PFSK-1 (cell line): ENCODE measurements around the gene LBH.
A peak's percentile ranks its signal among the peaks of the same experiment; 100 is the strongest.

Experiments
- POLR2AphosphoS5 ChIP-seq: IDR thresholded peaks from 2 replicates; pipeline ENCODE4 v1.6.1; 2012; ENCODE audit warnings: low read depth, mild to moderate bottlenecking, control low read depth, low read length, moderate library complexity
- REST ChIP-seq, 2 experiments: IDR thresholded peaks; 2 replicates each; pipeline versions ENCODE4 v1.6.1 to v1.8.0; 2011 to 2012; ENCODE audit warnings: low read depth in 2 of 2, low read length in 2 of 2, control low read depth in 1 of 2, inconsistent platforms in 1 of 2, mild to moderate bottlenecking in 1 of 2, moderate library complexity in 1 of 2; ENCODE audit not compliant: insufficient read depth in 1 of 2
- SIN3A ChIP-seq: IDR thresholded peaks from 2 replicates; pipeline ENCODE4 v1.6.1; 2012; ENCODE audit warnings: mild to moderate bottlenecking, low read length, moderate library complexity, borderline replicate concordance; ENCODE audit not compliant: insufficient read depth
- TAF1 ChIP-seq: IDR thresholded peaks from 2 replicates; pipeline ENCODE4 v1.6.1; 2012; ENCODE audit warnings: low read length, control low read depth, borderline replicate concordance; ENCODE audit not compliant: insufficient read depth

GRCh38 chr2:30303095-30303494 lies 71.8 kb downstream of the LBH start:
- TF ChIP-seq POLR2AphosphoS5 (no peak), SIN3A (no peak), REST (IDR thresholded peaks at IDR 0.05; ENCODE audit: insufficient read depth in 1 of 2, low read depth in 2 of 2, low read length in 2 of 2) (peak in 1 of 2 experiments; percentile 30; a peak in 1 of 4 replicates), TAF1 (no peak)
